DMS53 treated with DMSO at 0.1 percent for 48 hours (cell line): Measurements from ENCODE around the gene PDGFD.

Source experiments
- DNase-seq: peaks from one replicate; lab custom pipeline; 2025; ENCODE audit not compliant: unreplicated experiment; lab: John Stamatoyannopoulos, UW

Gene PDGFD

DNA sequence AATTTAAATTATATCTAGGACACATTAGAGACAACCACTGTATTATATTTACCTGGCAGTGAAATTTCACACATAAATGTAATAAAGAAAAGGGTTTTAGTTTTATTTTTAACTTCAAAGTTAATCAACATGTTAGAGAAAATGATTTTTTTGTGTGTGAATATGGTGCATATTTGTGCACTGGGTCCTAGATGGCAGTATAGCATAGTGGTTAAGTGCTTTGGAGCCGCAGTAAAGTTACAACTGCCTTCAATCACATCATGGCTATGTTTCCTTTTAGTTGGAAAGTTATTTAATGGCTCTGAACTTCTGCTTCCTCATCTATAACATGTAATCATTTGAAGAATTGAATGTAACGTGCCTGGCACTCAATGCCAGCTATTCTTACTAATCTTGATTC, 236.4 kb downstream of the PDGFD start:
- peak; percentile 23 for DNase-seq

GRCh38 chr11:103926990-103927389, 237.0 kb downstream of the PDGFD start:
- DNase-seq = no peak

DNA sequence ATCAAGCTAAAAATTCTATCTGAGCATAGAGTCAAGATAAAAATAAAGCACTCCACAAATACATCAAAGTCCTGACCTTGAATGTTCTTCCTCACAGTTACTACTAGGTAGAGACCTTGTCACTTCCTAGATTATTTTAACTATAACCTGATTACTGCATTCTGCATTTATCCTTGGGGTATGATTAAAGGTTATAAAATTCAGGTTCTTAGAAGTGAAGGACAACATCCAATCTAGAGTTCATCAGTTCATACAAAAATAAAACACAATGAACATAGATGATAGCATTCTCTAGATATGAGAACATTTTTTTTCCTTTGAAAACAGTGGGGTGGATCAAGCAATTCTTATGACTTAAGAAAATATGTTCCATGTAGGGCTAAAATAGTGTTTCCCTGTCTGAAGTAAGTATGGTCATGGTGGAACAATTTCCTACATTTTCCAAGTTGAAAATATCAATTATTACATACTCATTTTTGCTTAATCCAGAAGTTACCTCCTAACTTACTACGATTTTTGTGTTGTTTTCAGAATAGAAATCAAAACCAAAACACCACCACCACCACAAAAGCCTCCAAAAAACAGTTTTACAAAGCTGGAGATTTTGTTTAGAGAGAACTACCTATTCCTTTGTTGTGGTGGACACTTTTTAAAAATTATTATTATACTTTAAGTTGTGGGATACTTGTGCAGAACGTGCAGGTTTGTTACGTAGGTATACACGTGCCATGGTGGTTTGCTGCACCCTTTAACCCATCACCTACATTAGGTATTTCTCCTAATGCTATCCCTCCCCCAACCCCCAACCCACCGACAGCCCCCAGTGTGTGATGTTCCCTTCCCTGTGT, 239.6 kb downstream of the PDGFD start:
- DNase-seq = no peak

DNA sequence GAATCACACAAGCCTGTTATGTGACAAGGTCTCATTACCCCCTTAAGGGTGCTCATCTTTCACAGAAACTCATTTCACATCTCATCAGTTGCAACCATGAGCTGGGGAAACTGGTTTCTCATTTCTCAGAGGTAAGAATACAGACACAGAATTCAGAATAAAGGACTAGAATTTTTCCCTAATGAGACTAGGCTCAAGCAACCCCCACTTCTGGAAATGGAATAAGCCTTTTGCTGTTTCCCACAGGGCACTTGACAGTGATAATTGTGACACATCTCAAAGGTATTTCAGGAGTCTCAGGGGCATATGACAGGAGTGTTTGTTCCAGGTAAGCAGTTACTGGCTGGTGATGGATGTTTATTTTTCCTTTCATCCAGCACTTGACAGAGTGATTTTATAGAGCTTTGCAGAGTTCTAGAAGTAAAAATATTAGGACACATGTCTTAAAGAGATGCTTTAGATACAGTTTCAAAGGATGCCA, 240.5 kb downstream of the PDGFD start:
- peak; percentile 96 for DNase-seq

- DNase-seq = no peak
These were observed 243.0 kb downstream of the PDGFD start for GRCh38 chr11:103920933-103921332.

DNA sequence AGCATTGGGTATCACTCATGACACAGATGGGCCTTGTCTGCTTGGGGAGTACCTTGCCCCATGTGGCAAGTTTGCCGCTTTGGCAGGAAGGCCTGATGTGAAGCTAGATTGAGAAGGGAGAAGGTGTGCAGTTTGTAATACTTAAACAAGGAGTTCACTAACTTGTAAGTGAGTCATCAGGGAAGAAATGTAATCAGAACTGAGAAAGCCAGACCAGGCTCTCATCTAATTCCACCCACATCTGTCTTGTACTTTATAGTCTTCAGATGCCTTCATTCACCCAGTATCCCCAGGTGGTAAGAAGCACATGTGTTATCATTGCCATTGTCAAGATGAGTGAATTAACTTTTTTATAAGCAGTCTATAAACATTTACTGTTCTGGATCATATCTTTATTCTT, 243.5 kb downstream of the PDGFD start:
- no peak for DNase-seq

DNA sequence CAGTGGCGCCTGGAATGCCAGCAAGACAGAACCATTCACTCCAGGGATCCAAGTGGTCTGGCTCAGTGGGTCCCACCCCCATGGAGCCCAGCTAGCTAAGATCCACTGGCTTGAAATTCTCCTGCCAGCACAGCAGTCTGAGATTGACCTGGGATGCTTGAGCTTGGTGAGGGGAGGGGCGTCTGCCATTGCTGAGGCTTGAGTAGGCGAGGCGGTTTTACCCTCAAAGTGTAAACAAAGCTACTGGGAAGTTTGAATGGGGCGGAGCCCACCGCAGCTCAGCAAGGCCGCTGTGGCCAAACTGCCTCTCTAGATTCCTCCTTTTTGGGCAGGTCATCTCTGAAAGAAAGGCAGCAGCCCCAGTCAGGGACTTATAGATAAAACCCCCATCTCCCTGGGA, 253.2 kb downstream of the PDGFD start:
- DNase-seq = no peak

DNA sequence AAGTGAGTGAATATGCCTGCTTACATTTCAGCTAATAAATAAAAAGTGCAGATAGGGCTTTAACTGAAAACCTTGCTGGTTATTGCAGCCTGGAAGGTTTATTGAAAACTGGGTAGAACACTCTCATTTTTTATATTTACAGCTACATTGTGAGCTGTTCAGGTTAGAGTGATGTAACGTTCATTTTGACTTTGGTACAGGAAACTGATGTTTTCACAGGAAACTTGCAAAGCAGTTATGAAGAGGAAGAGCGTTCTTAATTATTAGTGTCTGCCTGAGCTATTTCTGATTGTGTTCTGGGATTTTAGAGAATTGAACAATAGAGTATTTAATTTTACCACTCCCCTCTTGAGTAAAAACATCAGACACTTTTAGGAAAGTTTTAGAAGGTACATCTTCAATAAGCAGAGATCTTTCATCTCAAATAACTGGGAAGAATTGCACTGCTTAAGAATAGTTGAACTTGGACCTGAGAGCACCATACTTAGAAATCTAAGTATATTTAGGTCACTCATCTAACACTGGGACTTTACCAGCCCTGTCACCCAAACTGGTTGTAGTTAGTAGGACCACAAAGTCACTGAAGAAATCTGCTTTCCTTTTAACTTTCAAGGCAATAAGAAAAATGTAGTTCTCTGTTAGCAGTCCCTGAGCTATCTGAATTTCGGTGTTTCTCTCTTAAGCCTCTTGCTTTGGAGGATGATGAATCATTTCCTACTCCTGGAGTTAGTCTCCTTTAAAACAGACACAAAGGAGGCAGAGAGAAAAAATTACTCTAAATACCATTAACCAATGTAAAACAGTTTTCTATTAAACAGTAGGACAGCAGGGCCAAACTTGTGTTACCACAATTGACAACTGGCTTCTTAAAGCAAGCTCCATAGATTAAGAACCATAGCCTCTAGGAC, 256.1 kb downstream of the PDGFD start:
- DNase-seq = no peak

DNA sequence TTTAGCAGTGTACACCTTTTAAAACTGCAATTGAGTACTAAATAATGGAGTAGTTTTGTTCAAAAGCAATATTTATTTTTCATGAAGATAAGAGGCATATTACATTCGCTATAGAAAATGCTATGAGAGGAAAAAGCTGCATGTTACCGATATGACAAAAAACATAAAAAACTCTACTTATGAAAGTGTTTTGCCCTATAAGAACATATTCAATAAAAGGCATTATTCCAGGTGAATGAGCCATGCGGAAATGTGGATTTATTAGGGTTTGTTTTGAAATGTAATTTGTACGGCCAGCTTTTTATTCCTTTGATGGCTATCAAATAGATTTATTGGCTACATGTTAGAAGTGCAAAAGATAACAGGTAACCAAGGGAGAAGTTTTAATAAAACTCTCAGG, 256.8 kb downstream of the PDGFD start:
- DNase-seq = no peak

- DNase-seq = no peak
These were observed 257.6 kb downstream of the PDGFD start for GRCh38 chr11:103906291-103906867.

DNA sequence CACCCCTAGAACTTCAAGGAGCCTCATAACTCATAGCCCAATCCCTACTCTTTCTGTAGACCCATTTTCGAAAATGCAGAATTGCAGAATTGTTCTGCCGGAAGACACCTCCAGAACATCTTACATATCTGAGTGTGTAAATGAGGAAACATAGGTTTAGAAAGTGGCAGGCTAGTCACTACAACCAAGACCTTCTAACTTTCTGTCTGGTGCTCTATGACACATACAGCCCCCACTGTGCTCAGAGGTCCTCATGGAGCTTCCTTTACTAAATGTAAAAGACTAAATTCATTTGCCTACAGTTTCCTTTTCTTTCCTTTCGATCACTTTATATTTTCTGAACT, 259.7 kb downstream of the PDGFD start:
- DNase-seq = no peak

- DNase-seq = peak; percentile 87
These were observed 260.2 kb downstream of the PDGFD start for GRCh38 chr11:103903621-103904323.

DNA sequence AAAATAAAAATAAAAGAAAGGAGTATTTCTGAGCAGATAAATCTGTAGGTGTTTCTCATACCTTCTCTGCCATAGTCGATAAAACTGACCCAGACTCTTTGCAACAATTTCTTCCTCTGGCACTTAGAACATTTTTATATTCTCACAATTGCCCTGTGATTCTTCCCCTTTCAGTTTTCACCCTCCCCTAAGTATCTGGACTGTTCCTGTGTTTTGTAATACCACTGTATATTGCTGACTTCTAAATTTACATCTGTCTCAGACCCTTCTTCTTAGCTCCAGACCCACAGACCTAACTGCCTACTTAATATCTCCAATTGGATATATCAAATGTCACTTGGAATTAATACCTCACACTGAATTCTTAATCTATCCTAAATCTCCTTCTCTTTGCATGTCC, 261.0 kb downstream of the PDGFD start:
- no peak for DNase-seq

DNA sequence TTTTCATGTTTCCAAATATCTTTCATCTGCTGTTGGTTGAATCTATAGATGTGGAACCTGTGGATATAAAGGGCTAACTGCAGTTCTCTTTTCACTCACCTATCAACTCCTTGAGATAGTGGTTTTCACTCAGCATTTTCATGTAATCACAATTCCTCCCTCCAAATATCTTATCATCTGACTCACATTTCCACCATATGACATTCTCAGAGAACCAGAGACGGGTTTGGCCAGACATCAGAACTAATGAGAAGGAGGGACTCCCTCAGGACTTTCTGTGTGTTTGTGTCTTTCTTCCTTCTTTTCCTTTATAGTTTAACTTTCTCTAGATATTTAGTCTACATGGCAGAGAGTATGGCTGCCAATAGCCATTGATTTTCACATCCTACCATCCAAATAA, 262.3 kb downstream of the PDGFD start:
- DNase-seq = no peak

DNA sequence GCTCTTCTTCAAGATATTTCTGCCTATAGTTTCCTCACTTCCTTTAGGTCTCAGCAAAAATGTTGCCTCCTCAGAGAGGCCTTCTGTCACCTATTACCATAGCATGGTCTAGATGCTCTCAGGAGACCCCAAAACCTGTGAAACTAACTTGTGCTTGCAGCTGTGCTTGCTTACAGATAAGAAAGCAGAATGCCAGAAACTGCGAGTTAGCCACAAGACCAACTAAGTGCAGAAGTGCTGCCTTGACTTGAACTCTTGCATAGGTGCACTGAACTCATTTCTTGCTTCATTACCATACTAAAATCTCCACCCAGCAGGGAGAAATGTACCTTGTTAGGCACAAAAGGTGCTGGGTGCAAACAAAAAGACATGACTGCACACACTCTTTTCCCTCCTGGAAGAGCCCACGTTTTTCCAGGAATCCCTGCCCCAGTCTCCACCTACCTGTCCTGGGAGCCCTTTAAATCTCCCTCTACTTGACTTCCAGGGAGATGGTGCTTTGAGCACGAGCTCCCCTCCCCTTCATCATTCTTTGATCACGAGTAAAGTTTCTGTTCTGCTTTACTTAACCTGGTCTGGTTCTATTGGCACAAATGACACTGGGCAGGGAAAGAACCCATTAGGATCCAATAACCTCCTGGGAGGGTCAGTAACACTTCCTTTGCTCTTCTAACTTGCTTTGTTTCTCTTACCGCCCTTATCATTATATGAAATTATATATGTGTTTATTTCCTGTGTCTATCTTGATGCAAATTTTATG, 265.2 kb downstream of the PDGFD start:
- DNase-seq = no peak

DNA sequence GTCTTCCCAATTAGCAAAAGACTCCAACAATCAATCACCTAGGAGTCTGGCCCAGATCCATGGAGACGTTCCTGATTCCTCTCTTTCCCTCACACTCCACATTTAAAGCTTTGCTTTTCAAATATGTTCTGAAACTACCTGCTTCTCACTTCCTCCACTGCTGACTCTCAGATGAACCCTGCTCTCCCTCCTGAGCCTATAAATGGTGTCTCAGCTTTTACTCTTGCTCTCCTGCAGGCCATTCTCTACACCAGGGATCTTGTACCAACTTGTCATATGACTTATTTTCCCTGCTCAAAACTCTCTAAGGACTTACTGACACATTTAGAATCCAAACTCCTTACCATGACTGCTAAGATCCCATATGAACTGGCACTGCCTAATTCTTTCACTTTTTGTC, 265.9 kb downstream of the PDGFD start:
- DNase-seq = no peak

GRCh38 chr11:103897160-103897936, 266.6 kb downstream of the PDGFD start:
- no peak for DNase-seq

DNA sequence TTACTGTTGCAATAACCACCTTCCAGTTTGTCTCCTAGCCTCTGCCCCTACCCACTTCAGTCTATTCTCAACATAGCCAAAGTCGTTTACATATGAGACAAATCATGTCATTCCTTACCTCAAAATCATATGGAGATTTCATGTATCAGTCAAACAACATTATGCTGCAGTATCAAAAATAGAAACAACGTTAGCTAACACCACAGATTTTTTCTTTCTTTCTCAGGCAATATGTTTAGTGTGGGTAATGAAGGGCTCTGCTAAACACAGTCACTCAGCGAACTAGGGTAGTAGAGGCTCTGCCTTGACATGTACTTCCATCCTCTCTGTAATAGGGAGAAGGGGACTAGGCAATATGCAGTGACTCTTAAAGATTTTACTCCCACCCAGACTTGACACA, 268.8 kb downstream of the PDGFD start:
- no peak for DNase-seq

DNA sequence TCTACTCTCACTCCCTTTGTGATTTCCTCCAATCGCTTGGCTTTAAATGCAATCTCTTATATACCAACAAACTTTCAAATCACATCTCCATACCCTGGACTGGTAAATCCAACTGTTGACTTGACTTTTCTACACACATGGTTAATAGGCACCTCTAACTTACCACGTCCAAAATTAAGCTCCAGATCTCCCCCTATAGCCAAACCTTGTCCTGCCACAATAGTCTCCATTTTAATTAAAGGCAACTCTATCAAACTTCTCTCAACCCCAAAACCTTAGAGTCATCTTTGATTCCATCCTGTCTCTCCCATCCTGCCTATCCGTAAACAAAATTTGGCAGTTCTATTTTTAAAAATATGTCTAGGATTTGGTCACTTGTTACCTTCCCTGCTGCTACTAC, 269.3 kb downstream of the PDGFD start:
- no peak for DNase-seq

DNA sequence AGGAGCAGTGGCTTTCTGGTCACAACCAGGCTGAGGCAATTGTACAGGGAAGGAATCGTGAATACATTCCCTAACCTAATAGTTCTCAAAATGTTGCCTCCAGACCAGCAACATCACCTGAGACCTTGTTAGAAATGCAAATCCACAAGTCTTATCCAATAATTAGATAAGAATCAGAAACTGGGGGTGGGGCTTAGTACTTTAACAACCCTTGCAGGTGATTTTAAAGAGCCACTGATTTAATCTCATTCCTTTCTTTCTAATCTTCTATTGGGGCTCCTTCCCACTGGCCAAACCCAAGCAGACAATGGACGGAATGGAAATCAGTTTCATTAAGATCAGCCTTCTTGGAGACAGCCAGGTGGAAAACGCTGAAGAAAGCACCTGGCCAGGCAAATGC, 269.9 kb downstream of the PDGFD start:
- no peak for DNase-seq
